Suppressor macrophage treated with lipopolysaccharide for 4 hours (primary cell): ENCODE measurements around the gene WTAP.
"Not testable (repeated sequence)": the region's sequence is repeated elsewhere in the genome, so short reads cannot be mapped to it uniquely, and the experiment has no call there.

Experiments used
- DNase-seq: peaks from one replicate; pipeline ENCODE4 v3.0.0-alpha.2; 2020

WTAP gene

GRCh38 chr6:159762681-159763293 is 35.5 kb downstream of the WTAP start:
- peak; percentile 55 for DNase-seq

GRCh38 chr6:159766906-159767305 is 39.6 kb downstream of the WTAP start:
- DNase-seq, result no peak

GRCh38 chr6:159769470-159769869 is 42.2 kb downstream of the WTAP start:
- DNase-seq, result no peak

- DNase-seq, result no peak
These were observed 44.9 kb downstream of the WTAP start for GRCh38 chr6:159772196-159772595.

- no peak for DNase-seq
These were observed 50.1 kb downstream of the WTAP start for GRCh38 chr6:159777240-159777904.

- DNase-seq, result no peak
These were observed 50.8 kb downstream of the WTAP start for GRCh38 chr6:159778131-159778530.

GRCh38 chr6:159778542-159779103 is 51.3 kb downstream of the WTAP start:
- no peak for DNase-seq

- no peak for DNase-seq
These were observed 61.0 kb downstream of the WTAP start for GRCh38 chr6:159788276-159788675.

- DNase-seq, result peak; percentile 51
These were observed 61.6 kb downstream of the WTAP start for GRCh38 chr6:159788753-159789376.

GRCh38 chr6:159789377-159790148 is 62.3 kb downstream of the WTAP start, which contains the start of gene TCP1:
Gene TCP1 (minus strand): TSS chr6:159789602. CDS start chr6:159789468, 134 bp downstream.
- peak; percentile 100 for DNase-seq

GRCh38 chr6:159790149-159790955 is 63.0 kb downstream of the WTAP start, which contains the start of gene MRPL18:
Gene MRPL18 (plus strand): TSS chr6:159790467. CDS start chr6:159790588, 121 bp downstream.
- peak; percentile 98 for DNase-seq

- DNase-seq, result peak; percentile 43
These were observed 63.8 kb downstream of the WTAP start for GRCh38 chr6:159790956-159791598.

- DNase-seq, result not testable (repeated sequence)
These were observed 67.7 kb downstream of the WTAP start for GRCh38 chr6:159794976-159795375.

GRCh38 chr6:159797554-159797953 is 70.2 kb downstream of the WTAP start:
- no peak for DNase-seq

- no peak for DNase-seq
These were observed 73.0 kb downstream of the WTAP start, which contains the start of gene PNLDC1 for GRCh38 chr6:159800141-159800865. Gene PNLDC1 (plus strand): TSS chr6:159800276. CDS start chr6:159800308, 32 bp downstream.

- peak; percentile 30 for DNase-seq
These were observed 74.6 kb downstream of the WTAP start for GRCh38 chr6:159801935-159802334.

GRCh38 chr6:159804504-159804903 is 77.2 kb downstream of the WTAP start:
- no peak for DNase-seq

- DNase-seq, result no peak
These were observed 78.2 kb downstream of the WTAP start for GRCh38 chr6:159805440-159806020.
